HG03521 (cell line): ENCODE measurements around the gene STK4.

Experiments used
- ATAC-seq: cut with Tn5 transposase; IDR thresholded peaks from one replicate; pipeline ENCODE4 v1.9.1; 2021; ENCODE audit warnings: mild to moderate bottlenecking, moderate library complexity; ENCODE audit not compliant: unreplicated experiment

The STK4 gene

GRCh38 chr20:45104786-45105185 is 138.5 kb downstream of the STK4 start:
- no peak for ATAC-seq

GRCh38 chr20:45105317-45105716 is 139.0 kb downstream of the STK4 start:
- no peak for ATAC-seq

GRCh38 chr20:45109634-45110033 is 143.3 kb downstream of the STK4 start:
- no peak for ATAC-seq

GRCh38 chr20:45110301-45110700 is 144.0 kb downstream of the STK4 start:
- ATAC-seq = no peak

- ATAC-seq = no peak
These were observed 145.0 kb downstream of the STK4 start for GRCh38 chr20:45111285-45111684.

- no peak for ATAC-seq
These were observed 145.6 kb downstream of the STK4 start for GRCh38 chr20:45111799-45112471.

- ATAC-seq = no peak
These were observed 146.4 kb downstream of the STK4 start for GRCh38 chr20:45112754-45113153.

- no peak for ATAC-seq
These were observed 147.6 kb downstream of the STK4 start for GRCh38 chr20:45113865-45114264.

GRCh38 chr20:45114465-45115385 is 148.4 kb downstream of the STK4 start, which contains the start of gene WFDC5:
WFDC5 (minus strand) TSS chr20:45115174; CDS start chr20:45115083, 91 bp downstream.
- ATAC-seq = no peak

GRCh38 chr20:45115386-45115774 is 149.1 kb downstream of the STK4 start:
- no peak for ATAC-seq

- no peak for ATAC-seq
These were observed 149.5 kb downstream of the STK4 start for GRCh38 chr20:45115829-45116228.

GRCh38 chr20:45117581-45117980 is 151.3 kb downstream of the STK4 start:
- no peak for ATAC-seq

- no peak for ATAC-seq
These were observed 151.7 kb downstream of the STK4 start for GRCh38 chr20:45118028-45118427.

- ATAC-seq = no peak
These were observed 153.4 kb downstream of the STK4 start for GRCh38 chr20:45119556-45120266.

GRCh38 chr20:45121388-45121787 is 155.1 kb downstream of the STK4 start:
- ATAC-seq = no peak

GRCh38 chr20:45124365-45124764 is 158.1 kb downstream of the STK4 start, which contains the start of gene WFDC12:
WFDC12 (minus strand) TSS chr20:45124465; CDS start chr20:45124447, 18 bp downstream.
- no peak for ATAC-seq

GRCh38 chr20:45128099-45128498 is 161.8 kb downstream of the STK4 start:
- ATAC-seq = no peak
